WTC11 (cell line): Measurements from ENCODE around the gene HIPK2. TPM values are rescaled to one million over a fixed set of nuclear protein-coding genes. Genes with fewer than 3 reads are reported as not detected.

Experiments used
- ATAC-seq: fragments of 200-7000 bp; cut with Tn5 transposase; 2 replicates; pipeline ENCODE4 v1.10.0; 2021; ENCODE audit warnings: mild to moderate bottlenecking, moderate library complexity
- CTCF ChIA-PET: fragments of 300-600 bp; sonication (Branson Sonifier 250); formaldehyde crosslinking; loops from one replicate; lab custom pipeline; 2021; ENCODE audit warnings: antibody characterized with exemption; lab: Charles Lee
- POLR2A ChIA-PET: fragments of 350-600 bp; sonication (Branson Sonifier 250); formaldehyde crosslinking; loops from one replicate; lab custom pipeline; 2021; ENCODE audit warnings: antibody characterized with exemption; lab: Charles Lee
- DNase-seq: peaks from one replicate; pipeline ENCODE4 v3.0.0; 2021; ENCODE audit warnings: low spot score
- H3K27ac Mint-ChIP-seq: 2 replicates; pipeline ENCODE4 v1.8.0; 2021; ENCODE audit warnings: mixed read lengths
- H3K27me3 Mint-ChIP-seq: 2 replicates; pipeline ENCODE4 v1.8.0; 2021; ENCODE audit warnings: low read depth, mild to moderate bottlenecking, moderate library complexity, mixed read lengths
- H3K36me3 Mint-ChIP-seq: 2 replicates; pipeline ENCODE4 v1.8.0; 2021; ENCODE audit warnings: mixed read lengths
- H3K4me1 Mint-ChIP-seq: 2 replicates; pipeline ENCODE4 v1.8.0; 2022; ENCODE audit warnings: mixed read lengths
- H3K4me3 Mint-ChIP-seq: 2 replicates; pipeline ENCODE4 v1.8.0; 2021; ENCODE audit warnings: mild to moderate bottlenecking, moderate library complexity, mixed read lengths
- H3K9me3 Mint-ChIP-seq: 2 replicates; pipeline ENCODE4 v1.8.0; 2021; ENCODE audit warnings: mixed read lengths
- ATF1 ChIP-seq: sonication (generic); formaldehyde crosslinking; IDR thresholded peaks from 2 replicates; pipeline ENCODE4 v1.8.1; 2023; ENCODE audit warnings: mild to moderate bottlenecking, moderate library complexity, missing genetic modification reagents
- ATF6 ChIP-seq: sonication (generic); formaldehyde crosslinking; IDR thresholded peaks from 2 replicates; pipeline ENCODE4 v1.8.1; 2023; ENCODE audit warnings: mild to moderate bottlenecking, missing genetic modification reagents
- ELF4 ChIP-seq: sonication (generic); formaldehyde crosslinking; IDR thresholded peaks from 2 replicates; pipeline ENCODE4 v1.8.1; 2022; ENCODE audit warnings: low read depth, mild to moderate bottlenecking, moderate library complexity, missing genetic modification reagents
- ETV6 ChIP-seq: sonication (generic); formaldehyde crosslinking; IDR thresholded peaks from 2 replicates; pipeline ENCODE4 v1.8.1; 2022; ENCODE audit warnings: mild to moderate bottlenecking, missing genetic modification reagents
- GABPB1 ChIP-seq: sonication (generic); formaldehyde crosslinking; IDR thresholded peaks from 2 replicates; pipeline ENCODE4 v1.8.1; 2023; ENCODE audit warnings: mild to moderate bottlenecking, missing genetic modification reagents
- GRHL2 ChIP-seq: fragments of 250-450 bp; sonication (Bioruptor Pico); IDR thresholded peaks from 2 replicates; pipeline ENCODE4 v1.8.0; 2022; ENCODE audit warnings: mild to moderate bottlenecking, moderate library complexity; ENCODE audit not compliant: insufficient replicate concordance, severe bottlenecking
- NR2C2 ChIP-seq: sonication (generic); formaldehyde crosslinking; IDR thresholded peaks from 2 replicates; pipeline ENCODE4 v1.8.0; 2022; ENCODE audit warnings: mild to moderate bottlenecking, missing genetic modification reagents
- SP1 ChIP-seq: sonication (generic); formaldehyde crosslinking; conservative IDR thresholded peaks from 2 replicates; pipeline ENCODE4 v1.8.1; 2022; ENCODE audit warnings: missing genetic modification reagents
- ZNF219 ChIP-seq: sonication (generic); formaldehyde crosslinking; IDR thresholded peaks from 2 replicates; pipeline ENCODE4 v1.8.0; 2023; ENCODE audit warnings: missing genetic modification reagents, mild to moderate bottlenecking, borderline replicate concordance
- ZNF232 ChIP-seq: sonication (generic); formaldehyde crosslinking; IDR thresholded peaks from 2 replicates; pipeline ENCODE4 v1.8.0; 2022; ENCODE audit warnings: mild to moderate bottlenecking, missing genetic modification reagents
- ZNF416 ChIP-seq: fragments of 250-450 bp; sonication (Bioruptor Pico); IDR thresholded peaks from 2 replicates; pipeline ENCODE4 v1.9.0; 2021; ENCODE audit warnings: mild to moderate bottlenecking, inconsistent platforms
- ZNF423 ChIP-seq: fragments of 250-450 bp; sonication (Bioruptor Pico); IDR thresholded peaks from 2 replicates; pipeline ENCODE4 v2.1.2; 2022; ENCODE audit warnings: mild to moderate bottlenecking, moderate library complexity
- ZNF425 ChIP-seq: fragments of 250-450 bp; sonication (Bioruptor Pico); conservative IDR thresholded peaks from 2 replicates; pipeline ENCODE4 v1.9.0; 2021; ENCODE audit warnings: mild to moderate bottlenecking
- total RNA-seq: library from RNA; stranded (reverse); gene quantifications from 3 replicates; pipeline ENCODE4 v1.2.3, GENCODE V29; 2021
- TF ChIP-seq, protein P1 (sequence below): sonication (generic); formaldehyde crosslinking; IDR thresholded peaks from 2 replicates; pipeline ENCODE4 v1.8.0; 2022; ENCODE audit warnings: mild to moderate bottlenecking, missing genetic modification reagents
- TF ChIP-seq, protein P2 (sequence below): sonication (generic); formaldehyde crosslinking; IDR thresholded peaks from 2 replicates; pipeline ENCODE4 v1.8.1; 2022; ENCODE audit warnings: low read depth, mild to moderate bottlenecking, moderate library complexity, missing genetic modification reagents, borderline replicate concordance
- TF ChIP-seq, protein P3 (sequence below): sonication (generic); formaldehyde crosslinking; IDR thresholded peaks from 2 replicates; pipeline ENCODE4 v1.8.1; 2023; ENCODE audit warnings: mild to moderate bottlenecking, missing genetic modification reagents, moderate library complexity
- TF ChIP-seq, protein P4 (sequence below): sonication (generic); formaldehyde crosslinking; IDR thresholded peaks from 2 replicates; pipeline ENCODE4 v1.8.0; 2023; ENCODE audit warnings: missing genetic modification reagents, mild to moderate bottlenecking, borderline replicate concordance
- TF ChIP-seq, protein P5 (sequence below): sonication (generic); formaldehyde crosslinking; IDR thresholded peaks from 2 replicates; pipeline ENCODE4 v1.8.1; 2023; ENCODE audit warnings: mild to moderate bottlenecking, missing genetic modification reagents, moderate library complexity
- TF ChIP-seq, protein P6 (sequence below): fragments of 250-450 bp; sonication (Bioruptor Pico); IDR thresholded peaks from 2 replicates; pipeline ENCODE4 v2.1.2; 2022; ENCODE audit warnings: mild to moderate bottlenecking, moderate library complexity

The HIPK2 gene
- total RNA-seq, 1 experiment from 2014 or later, result 25.3 TPM

DNA sequence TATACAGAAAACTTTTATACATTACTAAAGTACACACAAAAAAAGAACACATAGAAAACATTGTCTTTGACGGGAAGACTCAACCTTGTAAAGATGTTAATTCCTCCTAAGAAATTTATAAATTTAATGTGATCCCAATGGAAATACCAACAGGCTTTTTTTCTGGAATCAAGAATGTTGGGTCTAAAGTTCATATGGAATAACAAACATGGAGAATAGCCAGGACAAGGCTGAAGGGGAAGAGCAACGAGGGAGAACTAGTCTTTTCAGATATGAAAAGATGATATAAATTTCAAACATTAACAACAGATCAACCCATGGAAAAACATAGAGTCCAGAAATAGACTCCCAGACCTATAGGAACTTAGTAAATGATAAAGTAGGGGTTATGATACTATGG lies 19.8 kb downstream of the HIPK2 start (continued):
- TF ChIP-seq, protein P1, sequence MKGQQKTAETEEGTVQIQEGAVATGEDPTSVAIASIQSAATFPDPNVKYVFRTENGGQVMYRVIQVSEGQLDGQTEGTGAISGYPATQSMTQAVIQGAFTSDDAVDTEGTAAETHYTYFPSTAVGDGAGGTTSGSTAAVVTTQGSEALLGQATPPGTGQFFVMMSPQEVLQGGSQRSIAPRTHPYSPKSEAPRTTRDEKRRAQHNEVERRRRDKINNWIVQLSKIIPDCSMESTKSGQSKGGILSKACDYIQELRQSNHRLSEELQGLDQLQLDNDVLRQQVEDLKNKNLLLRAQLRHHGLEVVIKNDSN, result no peak
- TF ChIP-seq ATF1 (CRISPR knock-in tag) (no peak), ETV6 (CRISPR knock-in tag) (no peak), GRHL2 (CRISPR knock-in tag) (no peak), NR2C2 (CRISPR knock-in tag) (no peak), GABPB1 (no peak)
- TF ChIP-seq, protein P2, sequence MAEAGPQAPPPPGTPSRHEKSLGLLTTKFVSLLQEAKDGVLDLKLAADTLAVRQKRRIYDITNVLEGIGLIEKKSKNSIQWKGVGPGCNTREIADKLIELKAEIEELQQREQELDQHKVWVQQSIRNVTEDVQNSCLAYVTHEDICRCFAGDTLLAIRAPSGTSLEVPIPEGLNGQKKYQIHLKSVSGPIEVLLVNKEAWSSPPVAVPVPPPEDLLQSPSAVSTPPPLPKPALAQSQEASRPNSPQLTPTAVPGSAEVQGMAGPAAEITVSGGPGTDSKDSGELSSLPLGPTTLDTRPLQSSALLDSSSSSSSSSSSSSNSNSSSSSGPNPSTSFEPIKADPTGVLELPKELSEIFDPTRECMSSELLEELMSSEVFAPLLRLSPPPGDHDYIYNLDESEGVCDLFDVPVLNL (CRISPR knock-in tag), result no peak
- TF ChIP-seq, all 79 proteins: peak for 0

GRCh38 chr7:139753693-139754111 lies 24.1 kb downstream of the HIPK2 start:
- DNase-seq, result no peak
- CTCF ChIA-PET, result interaction anchor here (0.6 to 1.8 kb wide), 10 partner anchors 9 to 165 kb away, joined by 3 to 7 read pairs (median 3); no protein-coding TSS in a partner anchor
- Mint-ChIP-seq H3K9me3 (no peaks in the 10 kb centered on the region), H3K4me1 (peaks cover 3% of the 10 kb centered on the region), H3K36me3 (no peaks in the 10 kb centered on the region), H3K27ac (no peak overlapping the region), H3K4me3 (no peak overlapping the region), H3K27me3 (no peaks in the 10 kb centered on the region)
- POLR2A ChIA-PET, result no interaction called here
- no peak for ATAC-seq
- TF ChIP-seq, protein P3, sequence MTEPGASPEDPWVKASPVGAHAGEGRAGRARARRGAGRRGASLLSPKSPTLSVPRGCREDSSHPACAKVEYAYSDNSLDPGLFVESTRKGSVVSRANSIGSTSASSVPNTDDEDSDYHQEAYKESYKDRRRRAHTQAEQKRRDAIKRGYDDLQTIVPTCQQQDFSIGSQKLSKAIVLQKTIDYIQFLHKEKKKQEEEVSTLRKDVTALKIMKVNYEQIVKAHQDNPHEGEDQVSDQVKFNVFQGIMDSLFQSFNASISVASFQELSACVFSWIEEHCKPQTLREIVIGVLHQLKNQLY, result no peak
- TF ChIP-seq ZNF232 (CRISPR knock-in tag), result no peak
- TF ChIP-seq ZNF219 (CRISPR knock-in tag), result no peak
- TF ChIP-seq ZNF423 (CRISPR knock-in tag), result no peak
- TF ChIP-seq, protein P4, sequence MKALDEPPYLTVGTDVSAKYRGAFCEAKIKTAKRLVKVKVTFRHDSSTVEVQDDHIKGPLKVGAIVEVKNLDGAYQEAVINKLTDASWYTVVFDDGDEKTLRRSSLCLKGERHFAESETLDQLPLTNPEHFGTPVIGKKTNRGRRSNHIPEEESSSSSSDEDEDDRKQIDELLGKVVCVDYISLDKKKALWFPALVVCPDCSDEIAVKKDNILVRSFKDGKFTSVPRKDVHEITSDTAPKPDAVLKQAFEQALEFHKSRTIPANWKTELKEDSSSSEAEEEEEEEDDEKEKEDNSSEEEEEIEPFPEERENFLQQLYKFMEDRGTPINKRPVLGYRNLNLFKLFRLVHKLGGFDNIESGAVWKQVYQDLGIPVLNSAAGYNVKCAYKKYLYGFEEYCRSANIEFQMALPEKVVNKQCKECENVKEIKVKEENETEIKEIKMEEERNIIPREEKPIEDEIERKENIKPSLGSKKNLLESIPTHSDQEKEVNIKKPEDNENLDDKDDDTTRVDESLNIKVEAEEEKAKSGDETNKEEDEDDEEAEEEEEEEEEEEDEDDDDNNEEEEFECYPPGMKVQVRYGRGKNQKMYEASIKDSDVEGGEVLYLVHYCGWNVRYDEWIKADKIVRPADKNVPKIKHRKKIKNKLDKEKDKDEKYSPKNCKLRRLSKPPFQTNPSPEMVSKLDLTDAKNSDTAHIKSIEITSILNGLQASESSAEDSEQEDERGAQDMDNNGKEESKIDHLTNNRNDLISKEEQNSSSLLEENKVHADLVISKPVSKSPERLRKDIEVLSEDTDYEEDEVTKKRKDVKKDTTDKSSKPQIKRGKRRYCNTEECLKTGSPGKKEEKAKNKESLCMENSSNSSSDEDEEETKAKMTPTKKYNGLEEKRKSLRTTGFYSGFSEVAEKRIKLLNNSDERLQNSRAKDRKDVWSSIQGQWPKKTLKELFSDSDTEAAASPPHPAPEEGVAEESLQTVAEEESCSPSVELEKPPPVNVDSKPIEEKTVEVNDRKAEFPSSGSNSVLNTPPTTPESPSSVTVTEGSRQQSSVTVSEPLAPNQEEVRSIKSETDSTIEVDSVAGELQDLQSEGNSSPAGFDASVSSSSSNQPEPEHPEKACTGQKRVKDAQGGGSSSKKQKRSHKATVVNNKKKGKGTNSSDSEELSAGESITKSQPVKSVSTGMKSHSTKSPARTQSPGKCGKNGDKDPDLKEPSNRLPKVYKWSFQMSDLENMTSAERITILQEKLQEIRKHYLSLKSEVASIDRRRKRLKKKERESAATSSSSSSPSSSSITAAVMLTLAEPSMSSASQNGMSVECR, result no peak
- TF ChIP-seq, protein P1, result no peak
- TF ChIP-seq, protein P5, sequence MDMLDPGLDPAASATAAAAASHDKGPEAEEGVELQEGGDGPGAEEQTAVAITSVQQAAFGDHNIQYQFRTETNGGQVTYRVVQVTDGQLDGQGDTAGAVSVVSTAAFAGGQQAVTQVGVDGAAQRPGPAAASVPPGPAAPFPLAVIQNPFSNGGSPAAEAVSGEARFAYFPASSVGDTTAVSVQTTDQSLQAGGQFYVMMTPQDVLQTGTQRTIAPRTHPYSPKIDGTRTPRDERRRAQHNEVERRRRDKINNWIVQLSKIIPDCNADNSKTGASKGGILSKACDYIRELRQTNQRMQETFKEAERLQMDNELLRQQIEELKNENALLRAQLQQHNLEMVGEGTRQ (CRISPR knock-in tag), result no peak
- TF ChIP-seq, protein P6, sequence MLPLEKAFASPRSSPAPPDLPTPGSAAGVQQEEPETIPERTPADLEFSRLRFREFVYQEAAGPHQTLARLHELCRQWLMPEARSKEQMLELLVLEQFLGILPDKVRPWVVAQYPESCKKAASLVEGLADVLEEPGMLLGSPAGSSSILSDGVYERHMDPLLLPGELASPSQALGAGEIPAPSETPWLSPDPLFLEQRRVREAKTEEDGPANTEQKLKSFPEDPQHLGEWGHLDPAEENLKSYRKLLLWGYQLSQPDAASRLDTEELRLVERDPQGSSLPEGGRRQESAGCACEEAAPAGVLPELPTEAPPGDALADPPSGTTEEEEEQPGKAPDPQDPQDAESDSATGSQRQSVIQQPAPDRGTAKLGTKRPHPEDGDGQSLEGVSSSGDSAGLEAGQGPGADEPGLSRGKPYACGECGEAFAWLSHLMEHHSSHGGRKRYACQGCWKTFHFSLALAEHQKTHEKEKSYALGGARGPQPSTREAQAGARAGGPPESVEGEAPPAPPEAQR (CRISPR knock-in tag), result no peak
- no peak for TF ChIP-seq ELF4
- no peak for TF ChIP-seq ZNF416
- no peak for TF ChIP-seq ZNF425 (CRISPR knock-in tag)
- TF ChIP-seq SP1, result no peak
- TF ChIP-seq ATF6 (CRISPR knock-in tag), result no peak
- TF ChIP-seq GABPB1, result no peak
